Thyroid gland (tissue), 4 donors: ENCODE data around the gene RDH13. TPM values are rescaled to one million over a fixed set of nuclear protein-coding genes. Genes with fewer than 3 reads are reported as not detected.

ENCODE experiments used
- DNase-seq, 2 donors: peaks; one replicate each; pipeline ENCODE4 v3.0.0-alpha.2; 2019
- H3K27ac ChIP-seq, 3 donors: fragments of 200-600 bp; sonication (generic); 1 replicate in 2 of 3; 2 replicates in 1 of 3; pipeline ENCODE4 v1.5.1; 2016 to 2019; ENCODE audit warnings: mild to moderate bottlenecking in 1 of 3, moderate library complexity in 1 of 3
- H3K27me3 ChIP-seq: fragments of 200-600 bp; sonication (generic); one replicate; pipeline ENCODE4 v1.5.1; 2019
- H3K36me3 ChIP-seq, 2 donors: fragments of 200-600 bp; sonication (generic); one replicate each; pipeline ENCODE4 v1.5.1; 2016 to 2019
- H3K4me1 ChIP-seq, 2 donors: fragments of 200-600 bp; sonication (generic); one replicate each; pipeline ENCODE4 v1.5.1; 2017 to 2019
- H3K4me3 ChIP-seq, 3 donors: fragments of 200-600 bp; sonication (generic); replicated peaks in 1 of 3; 1 replicate in 2 of 3; 2 replicates in 1 of 3; pipeline ENCODE4 v1.5.1; 2016; ENCODE audit warnings: mild to moderate bottlenecking in 1 of 3
- H3K9me3 ChIP-seq: fragments of 200-600 bp; sonication (generic); one replicate; pipeline ENCODE4 v1.5.1; 2017
- POLR2A ChIP-seq, 2 donors: fragments of 450-650 bp; IDR thresholded peaks; one replicate each; pipeline ENCODE4 v1.6.1; 2017; ENCODE audit warnings: antibody characterized with exemption in 2 of 2, mild to moderate bottlenecking in 2 of 2, moderate library complexity in 1 of 2
- WGBS, 2 donors: methylation state at CpG; one replicate each; pipeline ENCODE4 v1.1.5; 2017; 5-methylcytosine and 5-hydroxymethylcytosine counted together
- intact Hi-C: fragments of 100-400 bp; cut with DNase I; formaldehyde crosslinking; loops from one replicate; pipeline ENCODE4 v1.15.1; 2023
- total RNA-seq, 4 donors: library from RNA; depleted of rRNA; stranded (reverse); fragments of >200 nt; gene quantifications; one replicate each; pipeline ENCODE4 v1.2.3, GENCODE V29; 2016
- TF ChIP-seq, protein P1 (sequence below), 6 experiments: fragments of 200-600 bp in 3 of 6; fragments of 450-650 bp in 3 of 6; sonication (generic) in 3 of 6; IDR thresholded peaks; one replicate each; pipeline ENCODE4 v1.5.1; 2016 to 2019; ENCODE audit warnings: antibody characterized with exemption in 6 of 6, mild to moderate bottlenecking in 2 of 6, inconsistent platforms in 1 of 6, moderate library complexity in 1 of 6

The RDH13 gene
- total RNA-seq, 4 donors from 2014 or later = 35.7 to 44.1 (median 38.3) TPM

DNA sequence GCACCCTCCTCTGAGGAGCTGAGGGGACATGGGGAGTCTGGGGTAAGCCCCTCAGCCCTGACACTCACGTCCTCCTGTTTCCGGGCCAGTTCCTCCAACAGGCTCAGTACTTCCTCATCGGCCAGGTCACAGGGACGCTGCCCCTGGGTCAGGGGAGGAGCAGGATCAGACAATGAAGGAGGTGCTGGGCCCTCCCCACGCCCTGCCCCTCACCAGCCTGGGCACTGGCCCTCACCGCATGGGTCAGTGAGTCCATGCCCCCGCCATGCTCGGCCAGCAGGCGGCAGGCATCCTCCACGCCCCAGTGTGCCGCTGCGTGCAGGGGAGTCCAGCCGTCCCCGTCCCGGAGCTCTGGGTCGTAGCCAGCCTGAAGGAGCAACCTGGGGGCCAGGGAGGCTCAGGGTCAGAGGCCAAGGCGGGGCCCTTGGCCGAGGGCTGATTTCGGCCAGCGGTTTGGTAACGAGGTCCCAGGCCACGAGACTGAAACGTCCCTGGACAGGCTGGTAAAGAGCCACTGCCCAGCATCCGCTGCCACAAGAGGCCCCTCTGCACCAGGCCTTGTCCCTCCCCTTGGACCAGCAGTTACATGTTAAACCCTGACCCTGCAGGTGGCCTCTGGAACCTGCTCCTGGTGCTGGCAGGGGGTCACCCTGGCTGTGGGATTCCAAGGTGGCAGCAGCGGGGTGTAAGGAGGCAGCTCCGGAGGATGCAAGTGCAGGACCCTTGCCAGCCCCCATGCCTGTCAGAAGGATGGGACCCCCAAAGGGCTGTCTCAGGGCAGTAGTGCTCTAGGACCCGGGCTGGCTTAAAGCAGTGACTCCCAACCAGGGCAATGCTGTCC, 36.0 kb upstream of the RDH13 start:
- H3K27me3 ChIP-seq = no peaks in the 10 kb centered on the region
- H3K9me3 ChIP-seq = no peaks in the 10 kb centered on the region
- no peak overlapping the region for H3K4me3 ChIP-seq
- H3K36me3 ChIP-seq = peaks cover 21 to 25% of the 10 kb centered on the region in 2 donors
- H3K4me1 ChIP-seq = no peaks in the 10 kb centered on the region
- WGBS, 2 donors = 88% methylated on average over 16 of the region's 27 CpGs; no CpG with 5 or more reads in 1 of the 2 donors
- DNase-seq = no peak
- no peak overlapping the region for H3K27ac ChIP-seq
- intact Hi-C loops = no loop called here
- TF ChIP-seq, protein P1, sequence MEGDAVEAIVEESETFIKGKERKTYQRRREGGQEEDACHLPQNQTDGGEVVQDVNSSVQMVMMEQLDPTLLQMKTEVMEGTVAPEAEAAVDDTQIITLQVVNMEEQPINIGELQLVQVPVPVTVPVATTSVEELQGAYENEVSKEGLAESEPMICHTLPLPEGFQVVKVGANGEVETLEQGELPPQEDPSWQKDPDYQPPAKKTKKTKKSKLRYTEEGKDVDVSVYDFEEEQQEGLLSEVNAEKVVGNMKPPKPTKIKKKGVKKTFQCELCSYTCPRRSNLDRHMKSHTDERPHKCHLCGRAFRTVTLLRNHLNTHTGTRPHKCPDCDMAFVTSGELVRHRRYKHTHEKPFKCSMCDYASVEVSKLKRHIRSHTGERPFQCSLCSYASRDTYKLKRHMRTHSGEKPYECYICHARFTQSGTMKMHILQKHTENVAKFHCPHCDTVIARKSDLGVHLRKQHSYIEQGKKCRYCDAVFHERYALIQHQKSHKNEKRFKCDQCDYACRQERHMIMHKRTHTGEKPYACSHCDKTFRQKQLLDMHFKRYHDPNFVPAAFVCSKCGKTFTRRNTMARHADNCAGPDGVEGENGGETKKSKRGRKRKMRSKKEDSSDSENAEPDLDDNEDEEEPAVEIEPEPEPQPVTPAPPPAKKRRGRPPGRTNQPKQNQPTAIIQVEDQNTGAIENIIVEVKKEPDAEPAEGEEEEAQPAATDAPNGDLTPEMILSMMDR (IDR thresholded peaks at IDR 0.05) = no peak
- TF ChIP-seq POLR2A (IDR thresholded peaks at IDR 0.05) = no peak

- TF ChIP-seq, protein P1 (IDR thresholded peaks at IDR 0.05) = no peak
- no peak for TF ChIP-seq POLR2A (IDR thresholded peaks at IDR 0.05)
- Histone ChIP-seq H3K4me1 (no peaks in the 10 kb centered on the region), H3K9me3 (no peaks in the 10 kb centered on the region), H3K27ac (no peak overlapping the region), H3K27me3 (no peaks in the 10 kb centered on the region), H3K36me3 (peaks cover 19 to 22% of the 10 kb centered on the region in 2 donors), H3K4me3 (no peak overlapping the region)
- no peak for DNase-seq
- intact Hi-C loops = no loop called here
- WGBS, 2 donors = 94 to 96% methylated on average over 19 to 23 of the region's 23 CpGs
These were observed 35.1 kb upstream of the RDH13 start for GRCh38 chr19:55097864-55098715.

- 82 to 85% methylated on average over 7 to 19 of the region's 23 CpGs for WGBS, 2 donors
- TF ChIP-seq POLR2A (IDR thresholded peaks at IDR 0.05) = no peak
- TF ChIP-seq, protein P1 (IDR thresholded peaks at IDR 0.05) = no peak
These were observed 33.2 kb upstream of the RDH13 start for GRCh38 chr19:55096061-55096701.

DNA sequence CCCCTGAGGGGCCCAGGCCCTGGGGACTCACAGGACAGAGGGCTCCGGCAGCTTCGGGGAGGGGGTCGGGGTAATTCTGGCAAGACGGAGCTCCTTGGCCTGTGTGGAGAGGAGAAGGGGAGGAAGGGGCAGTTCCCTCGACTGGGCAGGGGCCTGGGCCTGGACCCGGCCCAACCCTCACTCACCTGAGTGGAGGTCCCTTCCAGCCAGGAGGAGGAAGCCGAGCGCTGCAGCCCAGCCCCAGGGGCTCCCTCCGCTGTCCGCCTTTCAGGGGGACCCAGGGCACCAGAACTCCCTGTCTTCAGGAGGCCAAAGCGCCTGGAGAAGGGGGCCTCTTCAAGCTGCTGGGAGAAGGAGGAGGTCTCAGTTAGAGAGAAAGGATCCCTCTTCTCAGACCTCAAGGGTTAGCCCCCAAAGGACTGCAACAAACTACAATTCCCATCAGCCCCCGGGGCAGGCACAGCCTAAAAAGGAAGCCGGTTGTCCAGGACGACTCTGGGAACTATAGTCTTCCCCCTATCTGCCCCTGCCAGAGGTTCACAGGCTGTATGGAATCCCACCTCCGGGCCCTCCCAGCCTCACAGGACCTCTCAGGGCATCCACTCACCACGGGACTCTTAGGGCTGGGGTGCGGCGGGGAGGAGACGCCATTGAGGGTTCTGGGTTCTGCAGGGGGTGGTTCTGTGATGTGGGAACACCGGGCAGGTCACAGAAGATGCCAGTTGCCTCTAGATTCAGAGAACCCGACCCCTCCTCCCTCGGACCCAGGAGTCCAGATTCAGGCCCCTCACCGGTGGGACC, 32.5 kb upstream of the RDH13 start:
- 87 to 91% methylated on average over 14 to 18 of the region's 23 CpGs for whole genome bisulfite sequencing, 2 donors
- no peaks in the 10 kb centered on the region for H3K27me3 ChIP-seq
- no peaks in the 10 kb centered on the region for H3K4me1 ChIP-seq
- no peaks in the 10 kb centered on the region for H3K9me3 ChIP-seq
- H3K4me3 ChIP-seq = no peak overlapping the region
- TF ChIP-seq, protein P1 (IDR thresholded peaks at IDR 0.05) = no peak
- peaks cover 31 to 33% of the 10 kb centered on the region in 2 donors for H3K36me3 ChIP-seq
- H3K27ac ChIP-seq = no peak overlapping the region
- intact Hi-C loops = no loop called here
- DNase-seq = no peak

More at GRCh38 chr19:55096061-55096701, 33.2 kb upstream of the RDH13 start:
- no peaks in the 10 kb centered on the region for H3K27me3 ChIP-seq
- no peak overlapping the region for H3K4me3 ChIP-seq
- H3K9me3 ChIP-seq = no peaks in the 10 kb centered on the region
- intact Hi-C loops = no loop called here
- H3K36me3 ChIP-seq = peaks cover 31 to 32% of the 10 kb centered on the region in 2 donors
- DNase-seq = no peak
- H3K4me1 ChIP-seq = no peaks in the 10 kb centered on the region
- no peak overlapping the region for H3K27ac ChIP-seq
